GM10847 (cell line): Measurements from ENCODE around the gene DMC1.
A peak's percentile ranks its signal among the peaks of the same experiment; 100 is the strongest.

Experiments
- POLR2A ChIP-seq: IDR thresholded peaks from 2 replicates; pipeline ENCODE4 v1.6.1; 2011; ENCODE audit not compliant: insufficient read length; ENCODE audit errors: extremely low read depth

Gene DMC1

GRCh38 chr22:38569972-38570778 lies at the start of gene DMC1:
Gene DMC1, minus strand, starts transcription at chr22:38570183. Its CDS starts 1,927 bp downstream, at chr22:38568256.
- peak; percentile 34 for TF ChIP-seq POLR2A

- no peak for TF ChIP-seq POLR2A
These were observed 48.7 kb upstream of the DMC1 start for GRCh38 chr22:38618682-38619081.

GRCh38 chr22:38618258-38618657 lies 48.3 kb upstream of the DMC1 start:
- no peak for TF ChIP-seq POLR2A

- no peak for TF ChIP-seq POLR2A
These were observed 44.5 kb upstream of the DMC1 start for GRCh38 chr22:38614332-38615063.

- no peak for TF ChIP-seq POLR2A
These were observed 43.6 kb upstream of the DMC1 start for GRCh38 chr22:38613588-38613987.

GRCh38 chr22:38612217-38613006 lies 42.4 kb upstream of the DMC1 start:
- TF ChIP-seq POLR2A = no peak

- no peak for TF ChIP-seq POLR2A
These were observed 41.6 kb upstream of the DMC1 start for GRCh38 chr22:38611559-38611958.

GRCh38 chr22:38610234-38610633 lies 40.3 kb upstream of the DMC1 start:
- no peak for TF ChIP-seq POLR2A

- TF ChIP-seq POLR2A = no peak
These were observed 39.2 kb upstream of the DMC1 start for GRCh38 chr22:38608992-38609750.

GRCh38 chr22:38607680-38608079 lies 37.7 kb upstream of the DMC1 start:
- TF ChIP-seq POLR2A = no peak

GRCh38 chr22:38602166-38602565 lies 32.2 kb upstream of the DMC1 start:
- TF ChIP-seq POLR2A = no peak

GRCh38 chr22:38601221-38601764 lies 31.3 kb upstream of the DMC1 start:
- TF ChIP-seq POLR2A = no peak

- no peak for TF ChIP-seq POLR2A
These were observed 29.5 kb upstream of the DMC1 start for GRCh38 chr22:38599466-38599865.

- no peak for TF ChIP-seq POLR2A
These were observed 8.5 kb upstream of the DMC1 start for GRCh38 chr22:38578505-38578904.

- no peak for TF ChIP-seq POLR2A
These were observed 2.1 kb upstream of the DMC1 start for GRCh38 chr22:38572065-38572464.
